Activated CD4-positive, alpha-beta T cell treated with anti-CD3 and anti-CD28 coated beads for 48 hours (primary cell): ENCODE data around the gene PPP1CA.

ENCODE experiments used
- DNase-seq: peaks from one replicate; pipeline ENCODE4 v3.0.0-alpha.2; 2020

The PPP1CA gene

GRCh38 chr11:67379061-67380058, 22.3 kb downstream of the PPP1CA start:
- DNase-seq = no peak

- DNase-seq = no peak
Observed at GRCh38 chr11:67378544-67378943, 23.1 kb downstream of the PPP1CA start.

- no peak for DNase-seq
Observed at GRCh38 chr11:67376873-67377808, 24.5 kb downstream of the PPP1CA start.

- no peak for DNase-seq
Observed at GRCh38 chr11:67376063-67376820, 25.4 kb downstream of the PPP1CA start.

GRCh38 chr11:67375320-67376055, 26.2 kb downstream of the PPP1CA start:
- no peak for DNase-seq

GRCh38 chr11:67374571-67375281, 26.9 kb downstream of the PPP1CA start:
- no peak for DNase-seq

GRCh38 chr11:67373648-67374570, 27.7 kb downstream of the PPP1CA start:
- DNase-seq = peak; percentile 56

GRCh38 chr11:67372993-67373647, 28.5 kb downstream of the PPP1CA start, which contains the start of gene CLCF1:
TSS of gene CLCF1 (minus strand) at chr11:67373598. CDS start at chr11:67373539, 59 bp downstream.
- DNase-seq = peak; percentile 20

- DNase-seq = no peak
Observed at GRCh38 chr11:67372321-67372992, 29.2 kb downstream of the PPP1CA start.

- no peak for DNase-seq
Observed at GRCh38 chr11:67371911-67372320, 29.7 kb downstream of the PPP1CA start.

GRCh38 chr11:67371189-67371910, 30.3 kb downstream of the PPP1CA start:
- no peak for DNase-seq

- no peak for DNase-seq
Observed at GRCh38 chr11:67370351-67371076, 31.1 kb downstream of the PPP1CA start.

GRCh38 chr11:67369801-67370284, 31.8 kb downstream of the PPP1CA start:
- no peak for DNase-seq

GRCh38 chr11:67369275-67369674, 32.4 kb downstream of the PPP1CA start:
- no peak for DNase-seq

- DNase-seq = peak; percentile 28
Observed at GRCh38 chr11:67368621-67369020, 33.0 kb downstream of the PPP1CA start.

GRCh38 chr11:67367761-67368227, 33.9 kb downstream of the PPP1CA start:
- no peak for DNase-seq
